G401 (cell line): ENCODE data around the gene WEE1. TPM values are rescaled to one million over a fixed set of nuclear protein-coding genes. Genes with fewer than 3 reads are reported as not detected.
A peak's percentile ranks its signal among the peaks of the same experiment; 100 is the strongest.

Experiments
- DNase-seq: peaks from one replicate; pipeline ENCODE4 v3.0.0-alpha.2; 2015; ENCODE audit warnings: low spot score
- in situ Hi-C: cut with HindIII; loops from 2 replicates; pipeline ENCODE4 v1.10.0; 2016; ENCODE audit warnings: low sequenced_read_pairs, mixed read lengths
- total RNA-seq: library from RNA; depleted of rRNA; stranded (reverse); fragments of >200 nt; shearing (Covaris generic); gene quantifications from 2 replicates; pipeline ENCODE4 v1.2.3, GENCODE V29; 2014

WEE1 gene
- total RNA-seq, 1 experiment from 2014 or later: 90.7 TPM

GRCh38 chr11:9563196-9563730 lies 10.2 kb upstream of the WEE1 start:
- in situ Hi-C loops: no loop called here
- DNase-seq: no peak

- DNase-seq: peak; percentile 30
- in situ Hi-C loops: no loop called here
These were observed 7.5 kb upstream of the WEE1 start for GRCh38 chr11:9565822-9566560.

- in situ Hi-C loops: no loop called here
- no peak for DNase-seq
These were observed 6.9 kb upstream of the WEE1 start for GRCh38 chr11:9566561-9567063.

- in situ Hi-C loops: no loop called here
- DNase-seq: no peak
These were observed 6.1 kb upstream of the WEE1 start for GRCh38 chr11:9567401-9567800.

GRCh38 chr11:9568161-9568853 lies 5.2 kb upstream of the WEE1 start:
- in situ Hi-C loops: no loop called here
- DNase-seq: no peak

DNA sequence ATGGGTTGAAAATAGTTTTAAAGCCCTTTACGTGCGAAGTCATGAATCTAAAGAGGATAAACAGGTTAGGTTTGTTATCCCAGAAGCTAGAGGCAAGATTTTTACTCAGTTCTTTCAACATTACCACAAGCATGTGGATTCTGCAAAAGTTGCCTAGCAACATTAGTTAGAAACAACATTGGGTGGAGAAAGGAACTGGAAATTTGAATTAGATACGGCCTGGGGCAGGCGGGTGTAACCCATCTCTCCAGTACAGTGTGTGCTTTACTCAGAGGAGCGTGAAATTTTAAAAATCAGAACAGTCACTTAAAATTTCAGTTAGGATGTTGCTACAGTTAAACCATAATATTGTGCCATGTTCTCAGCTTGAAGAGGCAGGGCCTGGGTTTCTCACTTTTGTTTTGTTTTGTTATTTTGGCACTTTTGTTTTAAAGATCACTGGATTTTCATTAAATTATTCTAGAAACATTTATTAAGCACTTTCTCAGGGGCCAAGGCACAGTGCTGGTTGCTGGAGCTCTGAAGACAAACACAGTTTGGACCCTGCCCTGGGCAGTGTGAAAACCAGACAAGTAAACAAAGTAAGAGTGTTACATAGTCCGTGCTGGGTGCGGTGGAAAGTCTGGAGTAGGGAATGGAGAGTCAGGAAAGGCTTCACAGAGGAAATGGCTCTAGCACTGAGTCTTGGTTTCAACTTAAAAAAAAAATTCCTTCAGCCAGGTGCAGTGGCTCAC lies 4.4 kb upstream of the WEE1 start:
- DNase-seq: peak; percentile 35

GRCh38 chr11:9569588-9570164 lies 3.8 kb upstream of the WEE1 start:
- in situ Hi-C loops: no loop called here
- no peak for DNase-seq

More for the DNA sequence above, 4.4 kb upstream of the WEE1 start:
- in situ Hi-C loops: no loop called here

GRCh38 chr11:9570313-9571025 lies 3.0 kb upstream of the WEE1 start:
- in situ Hi-C loops: no loop called here

DNA sequence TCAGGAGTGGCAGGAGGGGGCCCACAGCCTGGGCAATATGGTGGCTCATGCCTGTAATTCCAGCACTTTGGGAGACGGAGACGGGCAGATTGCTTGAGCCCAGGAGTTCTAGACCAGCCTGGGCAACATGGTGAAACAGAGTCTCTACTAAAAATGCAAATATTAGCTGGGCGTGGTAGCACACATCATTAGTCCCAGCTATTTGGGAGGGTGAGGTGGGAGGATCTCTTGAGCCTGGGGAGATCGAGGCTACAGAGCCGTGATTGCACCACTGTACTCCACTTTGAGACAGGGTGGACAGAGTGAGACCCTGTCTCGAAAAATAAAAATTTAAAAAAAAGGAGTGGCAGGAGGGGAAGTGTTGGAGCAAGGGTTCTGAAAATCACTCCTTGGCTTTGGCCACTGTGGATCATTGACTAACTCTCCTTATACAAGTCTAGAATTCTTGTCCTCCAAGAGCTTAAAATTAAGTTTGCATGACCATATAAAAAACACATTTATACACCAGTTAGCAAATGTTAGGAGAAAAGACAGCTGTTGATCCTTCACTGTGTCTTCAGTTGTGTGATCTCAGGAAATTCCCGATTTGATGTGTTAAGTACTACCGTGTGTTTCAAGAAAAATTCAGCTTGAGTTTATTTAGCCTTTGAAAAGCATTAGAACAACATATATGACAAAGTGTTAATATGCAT lies 2.3 kb upstream of the WEE1 start:
- DNase-seq: no peak
- in situ Hi-C loops: no loop called here

More at GRCh38 chr11:9570313-9571025, 3.0 kb upstream of the WEE1 start:
- no peak for DNase-seq

- no peak for DNase-seq
- in situ Hi-C loops: no loop called here
These were observed 1.7 kb upstream of the WEE1 start for GRCh38 chr11:9571763-9572115.

DNA sequence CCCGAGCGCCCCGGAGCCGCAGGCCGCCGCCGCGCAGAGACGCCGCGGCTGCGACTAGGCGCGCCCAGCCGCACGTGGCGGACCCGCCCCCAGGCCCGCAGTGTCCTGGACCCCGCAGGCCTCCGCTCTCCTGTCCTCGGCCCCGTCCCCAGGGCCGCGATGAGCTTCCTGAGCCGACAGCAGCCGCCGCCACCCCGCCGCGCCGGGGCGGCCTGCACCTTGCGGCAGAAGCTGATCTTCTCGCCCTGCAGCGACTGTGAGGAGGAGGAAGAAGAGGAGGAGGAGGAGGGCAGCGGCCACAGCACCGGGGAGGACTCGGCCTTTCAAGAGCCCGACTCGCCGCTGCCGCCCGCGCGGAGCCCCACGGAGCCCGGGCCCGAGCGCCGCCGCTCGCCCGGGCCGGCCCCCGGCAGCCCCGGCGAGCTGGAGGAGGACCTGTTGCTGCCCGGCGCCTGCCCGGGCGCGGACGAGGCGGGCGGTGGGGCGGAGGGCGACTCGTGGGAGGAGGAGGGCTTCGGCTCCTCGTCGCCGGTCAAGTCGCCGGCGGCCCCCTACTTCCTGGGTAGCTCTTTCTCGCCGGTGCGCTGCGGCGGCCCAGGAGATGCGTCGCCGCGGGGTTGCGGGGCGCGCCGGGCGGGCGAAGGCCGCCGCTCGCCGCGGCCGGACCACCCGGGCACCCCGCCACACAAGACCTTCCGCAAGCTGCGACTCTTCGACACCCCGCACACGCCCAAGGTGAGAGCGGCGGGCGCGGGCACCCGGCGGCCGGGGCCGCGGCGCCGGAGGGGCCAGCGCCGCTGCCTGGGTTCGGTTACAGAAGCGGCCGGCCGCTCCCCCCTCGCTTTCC lies 528 bp downstream of the WEE1 start:
- in situ Hi-C loops: no loop called here
- peak; percentile 13 for DNase-seq

DNA sequence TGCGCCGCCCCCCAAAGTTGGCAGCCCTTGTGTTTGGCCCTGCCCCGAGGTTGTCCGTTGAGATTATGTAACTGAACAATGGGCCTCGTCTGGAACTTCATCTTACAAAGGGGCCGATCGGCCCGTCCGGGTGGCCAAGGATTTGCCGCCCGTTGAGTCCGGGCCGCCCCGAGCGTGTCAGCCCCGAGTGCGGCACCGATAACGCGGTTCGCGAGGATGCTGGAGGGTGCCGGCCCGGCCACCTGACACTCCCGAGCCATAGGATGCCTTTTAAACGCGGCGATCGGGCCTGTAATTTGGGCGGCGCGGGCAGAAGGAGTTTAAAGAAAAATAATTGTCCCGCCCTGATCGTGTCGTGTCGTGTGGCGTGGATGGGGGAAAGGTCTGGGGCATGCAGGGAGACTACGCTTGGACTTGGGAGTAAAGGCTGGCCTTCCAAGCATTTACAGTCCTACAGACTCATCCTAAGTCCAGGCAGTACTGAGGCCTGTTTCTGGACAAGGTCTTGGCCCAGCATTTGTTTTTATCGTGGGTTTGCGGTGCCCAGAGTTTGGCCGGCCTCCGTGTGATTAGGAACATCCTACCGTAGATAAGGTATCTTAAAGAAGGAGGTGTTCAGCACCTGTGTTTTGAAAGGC lies 1.3 kb downstream of the WEE1 start:
- in situ Hi-C loops: no loop called here
- peak; percentile 40 for DNase-seq

DNA sequence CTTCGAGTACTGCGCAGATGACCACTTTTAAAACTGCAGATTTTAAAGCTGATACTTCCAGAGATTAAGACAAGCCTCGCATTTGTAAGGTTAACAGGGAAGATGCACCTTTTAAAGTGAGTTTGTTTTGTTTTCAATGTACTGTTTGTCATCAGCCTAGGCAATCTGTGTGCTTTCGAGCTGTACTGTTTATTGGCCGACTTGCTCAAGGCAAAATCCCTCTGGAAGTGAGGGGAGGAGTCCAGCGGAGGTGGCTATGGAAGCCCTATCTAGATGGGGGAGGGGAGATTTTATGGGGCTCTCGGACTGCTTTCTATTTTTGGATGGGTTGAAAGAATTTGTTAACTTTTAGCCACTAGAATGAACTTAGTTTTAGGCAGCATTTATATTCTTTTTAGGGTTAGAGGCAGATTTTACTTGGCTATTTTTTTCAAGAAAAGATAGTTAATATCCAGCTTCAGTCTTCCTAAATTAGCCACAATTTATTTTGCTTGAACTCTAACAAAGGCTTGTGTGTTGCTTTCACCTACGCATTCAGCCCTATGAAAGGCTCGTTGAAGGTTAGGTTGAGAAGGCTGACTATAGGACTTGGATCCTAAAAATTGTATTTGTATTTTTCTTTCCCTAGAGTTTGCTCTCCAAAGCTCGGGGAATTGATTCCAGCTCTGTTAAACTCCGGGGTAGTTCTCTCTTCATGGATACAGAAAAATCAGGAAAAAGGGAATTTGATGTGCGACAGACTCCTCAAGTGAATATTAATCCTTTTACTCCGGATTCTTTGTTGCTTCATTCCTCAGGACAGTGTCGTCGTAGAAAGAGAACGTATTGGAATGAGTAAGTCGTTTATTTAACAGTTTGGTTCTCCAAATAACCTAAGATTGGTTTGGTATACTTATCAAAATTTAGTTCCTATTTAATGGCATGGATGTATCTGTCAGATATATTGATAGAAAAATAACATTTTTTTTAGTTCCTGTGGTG lies 2.1 kb downstream of the WEE1 start:
- DNase-seq: peak; percentile 65
- in situ Hi-C loops: no loop called here

- DNase-seq: no peak
- in situ Hi-C loops: no loop called here
These were observed 3.4 kb downstream of the WEE1 start for GRCh38 chr11:9576701-9577381.

GRCh38 chr11:9577556-9577955 lies 4.1 kb downstream of the WEE1 start:
- in situ Hi-C loops: no loop called here
- no peak for DNase-seq
